ENCODE measurements around the gene GALNT10. TPM values are rescaled to one million over a fixed set of nuclear protein-coding genes. Genes with fewer than 3 reads are reported as not detected.

GALNT10 gene
- total RNA-seq, 1 donor from 2014 or later, result 10.2 TPM

DNA sequence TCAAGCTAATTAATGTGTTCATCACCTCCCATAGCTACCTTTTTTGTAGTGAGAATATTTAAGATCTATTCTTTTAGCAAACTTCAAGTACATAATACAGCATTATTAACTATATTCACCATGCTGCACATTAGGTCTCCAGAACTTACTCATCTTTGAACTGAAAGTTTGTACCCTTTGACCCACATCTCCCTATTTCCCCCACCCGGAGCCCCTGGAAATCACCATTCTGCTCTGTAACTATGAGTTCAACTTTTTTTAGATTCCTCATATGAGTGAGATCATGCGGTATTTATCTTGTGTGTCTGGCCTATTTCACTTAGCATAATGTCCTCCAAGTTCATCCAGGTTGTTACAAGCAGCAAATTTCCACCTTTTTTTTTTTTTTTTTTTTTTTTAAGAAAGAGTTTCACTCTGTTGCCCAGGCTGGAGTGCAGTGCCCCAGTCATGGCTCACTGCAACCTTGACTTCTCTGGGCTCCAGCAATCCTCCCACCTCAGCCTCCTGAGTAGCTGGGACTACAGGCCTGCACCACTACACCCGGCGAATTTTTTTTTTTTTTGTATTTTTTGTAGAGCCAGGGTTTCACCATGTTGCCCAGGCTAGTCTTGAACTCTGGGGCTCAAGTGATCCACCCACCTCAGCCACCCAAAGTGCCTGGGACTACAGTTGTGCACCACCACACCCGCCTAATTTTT is 154.9 kb downstream of the GALNT10 start:
- Histone ChIP-seq H3K9ac (no peak overlapping the region), H3K4me3 (no peak overlapping the region), H3K4me1 (no peaks in the 10 kb centered on the region), H2AFZ (replicated peaks) (no peak overlapping the region), H3K36me3 (no peaks in the 10 kb centered on the region), H3K27me3 (no peaks in the 10 kb centered on the region), H3K27ac (no peak overlapping the region), H3K9me3 (ENCODE audit: low read depth) (no peaks in the 10 kb centered on the region), H3F3A (ENCODE audit: low read depth) (no peaks in the 10 kb centered on the region), H4K20me1 (ENCODE audit: low read depth) (no peaks in the 10 kb centered on the region), H3K4me2 (no peak overlapping the region), H3K79me2 (ENCODE audit: low read depth) (no peaks in the 10 kb centered on the region)
- no peak overlapping the region for H3K27ac Mint-ChIP-seq
- no peaks in the 10 kb centered on the region for H3K9me3 Mint-ChIP-seq
- no peak overlapping the region for H3K4me3 Mint-ChIP-seq
- TF ChIP-seq, protein P1, sequence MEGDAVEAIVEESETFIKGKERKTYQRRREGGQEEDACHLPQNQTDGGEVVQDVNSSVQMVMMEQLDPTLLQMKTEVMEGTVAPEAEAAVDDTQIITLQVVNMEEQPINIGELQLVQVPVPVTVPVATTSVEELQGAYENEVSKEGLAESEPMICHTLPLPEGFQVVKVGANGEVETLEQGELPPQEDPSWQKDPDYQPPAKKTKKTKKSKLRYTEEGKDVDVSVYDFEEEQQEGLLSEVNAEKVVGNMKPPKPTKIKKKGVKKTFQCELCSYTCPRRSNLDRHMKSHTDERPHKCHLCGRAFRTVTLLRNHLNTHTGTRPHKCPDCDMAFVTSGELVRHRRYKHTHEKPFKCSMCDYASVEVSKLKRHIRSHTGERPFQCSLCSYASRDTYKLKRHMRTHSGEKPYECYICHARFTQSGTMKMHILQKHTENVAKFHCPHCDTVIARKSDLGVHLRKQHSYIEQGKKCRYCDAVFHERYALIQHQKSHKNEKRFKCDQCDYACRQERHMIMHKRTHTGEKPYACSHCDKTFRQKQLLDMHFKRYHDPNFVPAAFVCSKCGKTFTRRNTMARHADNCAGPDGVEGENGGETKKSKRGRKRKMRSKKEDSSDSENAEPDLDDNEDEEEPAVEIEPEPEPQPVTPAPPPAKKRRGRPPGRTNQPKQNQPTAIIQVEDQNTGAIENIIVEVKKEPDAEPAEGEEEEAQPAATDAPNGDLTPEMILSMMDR (IDR thresholded peaks at IDR 0.05), result no peak
- TF ChIP-seq EZH2 (IDR thresholded peaks at IDR 0.05) (no peak), EZH2phosphoT487 (IDR thresholded peaks at IDR 0.05) (no peak)
- no peak for DNase-seq (ENCODE audit: low spot score)
- peaks cover 2% of the 10 kb centered on the region for H3K4me1 Mint-ChIP-seq
- H3K27me3 Mint-ChIP-seq (ENCODE audit: insufficient read depth, low read depth), result peaks cover 4% of the 10 kb centered on the region
- H3K36me3 Mint-ChIP-seq, result no peaks in the 10 kb centered on the region

- Histone ChIP-seq H3K79me2 (ENCODE audit: low read depth) (no peaks in the 10 kb centered on the region), H3K4me3 (no peak overlapping the region), H2AFZ (replicated peaks) (no peak overlapping the region), H3K27me3 (no peaks in the 10 kb centered on the region), H3F3A (ENCODE audit: low read depth) (no peaks in the 10 kb centered on the region), H3K4me2 (no peak overlapping the region), H3K9me3 (ENCODE audit: low read depth) (no peaks in the 10 kb centered on the region), H3K27ac (no peak overlapping the region), H3K36me3 (no peaks in the 10 kb centered on the region), H3K4me1 (no peaks in the 10 kb centered on the region), H3K9ac (no peak overlapping the region), H4K20me1 (ENCODE audit: low read depth) (no peaks in the 10 kb centered on the region)
- peaks cover 2% of the 10 kb centered on the region for H3K4me1 Mint-ChIP-seq
- peaks cover 4% of the 10 kb centered on the region for H3K27me3 Mint-ChIP-seq (ENCODE audit: insufficient read depth, low read depth)
- DNase-seq (ENCODE audit: low spot score), result no peak
- no peak overlapping the region for H3K4me3 Mint-ChIP-seq
- H3K27ac Mint-ChIP-seq, result no peak overlapping the region
- no peaks in the 10 kb centered on the region for H3K36me3 Mint-ChIP-seq
- TF ChIP-seq EZH2phosphoT487 (IDR thresholded peaks at IDR 0.05) (no peak), EZH2 (IDR thresholded peaks at IDR 0.05) (no peak)
- TF ChIP-seq, protein P1 (IDR thresholded peaks at IDR 0.05), result no peak
- no peaks in the 10 kb centered on the region for H3K9me3 Mint-ChIP-seq
Measured at GRCh38 chr5:154346427-154346826, 155.9 kb downstream of the GALNT10 start.

DNA sequence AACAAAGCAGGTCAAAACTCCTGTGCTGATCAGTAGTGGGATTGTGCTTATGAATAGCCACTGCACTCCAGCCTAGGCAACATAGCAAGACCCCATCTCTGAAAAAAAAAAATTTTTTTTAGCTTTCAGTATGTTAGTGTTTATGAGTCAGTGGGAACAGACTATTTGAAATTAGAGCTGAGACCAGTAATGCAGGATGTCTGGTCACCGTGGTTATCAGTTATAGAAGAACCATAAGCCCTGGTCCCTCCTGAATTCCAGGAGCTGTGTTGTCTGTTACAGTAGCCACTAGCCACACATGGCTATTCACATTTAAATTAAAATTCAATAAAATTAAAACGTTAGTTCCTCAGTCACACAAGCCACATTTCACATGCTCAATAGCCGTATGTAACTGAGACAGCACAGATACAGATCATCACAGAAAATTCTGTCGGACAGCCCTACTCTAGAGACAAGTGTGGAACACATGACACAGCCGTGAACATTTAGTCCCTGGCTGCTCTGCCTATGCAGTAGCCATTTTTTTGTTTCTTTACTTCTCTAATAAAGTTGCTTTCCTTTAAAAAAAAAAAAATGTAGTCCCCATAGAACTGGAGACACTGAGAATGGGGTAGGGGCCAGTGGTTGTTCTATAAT is 159.2 kb downstream of the GALNT10 start:
- no peaks in the 10 kb centered on the region for H3K27me3 ChIP-seq
- no peak overlapping the region for H3K4me3 ChIP-seq
- Mint-ChIP-seq H3K4me3 (no peak overlapping the region), H3K27ac (no peak overlapping the region), H3K27me3 (ENCODE audit: insufficient read depth, low read depth) (peaks cover 4% of the 10 kb centered on the region), H3K9me3 (no peaks in the 10 kb centered on the region), H3K36me3 (no peaks in the 10 kb centered on the region), H3K4me1 (peaks cover 8% of the 10 kb centered on the region)
- DNase-seq (ENCODE audit: low spot score), result no peak
- TF ChIP-seq EZH2phosphoT487 (IDR thresholded peaks at IDR 0.05), result no peak
- TF ChIP-seq, protein P1 (IDR thresholded peaks at IDR 0.05), result no peak
- no peak for TF ChIP-seq EZH2 (IDR thresholded peaks at IDR 0.05)
- H3K9me3 ChIP-seq (ENCODE audit: low read depth), result no peaks in the 10 kb centered on the region
- H3F3A ChIP-seq (ENCODE audit: low read depth), result no peaks in the 10 kb centered on the region
- no peak overlapping the region for H3K27ac ChIP-seq
- H4K20me1 ChIP-seq (ENCODE audit: low read depth), result no peaks in the 10 kb centered on the region
- H2AFZ ChIP-seq (replicated peaks), result no peak overlapping the region
- H3K36me3 ChIP-seq, result no peaks in the 10 kb centered on the region
- H3K9ac ChIP-seq, result no peak overlapping the region
- H3K4me1 ChIP-seq, result peaks cover 8% of the 10 kb centered on the region
- no peak overlapping the region for H3K4me2 ChIP-seq
- H3K79me2 ChIP-seq (ENCODE audit: low read depth), result no peaks in the 10 kb centered on the region
